HTR-8/SVneo (cell line): Measurements from ENCODE around the gene ADGRD2.
A peak's percentile ranks its signal among the peaks of the same experiment; 100 is the strongest.

Source experiments
- DNase-seq: peaks from one replicate; pipeline ENCODE4 v3.0.0; 2011; ENCODE audit warnings: low spot score, mixed read lengths; ENCODE audit not compliant: insufficient read length
- FAIRE-seq: peaks from 2 replicates; lab custom pipeline; 2011; peaks lifted over from hg19 to GRCh38; lab: Jason Lieb, UNC

ADGRD2 gene

DNA sequence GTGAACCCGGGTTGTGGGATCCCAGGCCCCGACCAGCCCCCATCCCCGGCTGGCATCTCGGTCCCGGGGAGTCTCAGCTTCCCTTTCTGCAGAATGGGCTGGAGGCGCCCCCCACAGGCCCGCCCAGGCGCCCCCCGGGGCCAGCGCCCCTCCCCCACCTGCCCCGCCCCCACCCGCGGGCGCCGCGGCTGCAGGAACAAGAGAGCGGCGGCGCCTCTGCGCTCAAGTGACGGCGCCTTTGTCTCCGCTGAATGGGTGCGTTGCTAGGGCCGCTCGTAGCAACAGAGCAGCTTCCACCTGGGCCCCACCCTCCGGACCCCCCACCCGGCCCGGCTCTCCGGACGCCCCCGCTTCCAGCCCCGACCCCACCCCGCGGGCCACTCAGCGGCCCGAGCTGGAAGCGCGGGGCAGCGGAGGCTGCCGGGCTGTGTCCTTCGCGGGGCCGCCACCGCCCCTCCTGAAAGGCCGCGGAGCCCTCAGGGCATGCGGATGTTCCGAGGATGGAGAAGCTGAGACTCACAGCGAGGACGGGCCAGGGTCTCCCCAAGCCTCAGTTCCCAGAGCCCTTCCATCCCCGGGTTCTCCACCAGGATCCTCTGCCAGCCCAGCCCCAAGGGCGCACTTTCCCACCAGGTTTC is 27.5 kb downstream of the ADGRD2 start:
- FAIRE-seq: no peak
- DNase-seq: no peak

DNA sequence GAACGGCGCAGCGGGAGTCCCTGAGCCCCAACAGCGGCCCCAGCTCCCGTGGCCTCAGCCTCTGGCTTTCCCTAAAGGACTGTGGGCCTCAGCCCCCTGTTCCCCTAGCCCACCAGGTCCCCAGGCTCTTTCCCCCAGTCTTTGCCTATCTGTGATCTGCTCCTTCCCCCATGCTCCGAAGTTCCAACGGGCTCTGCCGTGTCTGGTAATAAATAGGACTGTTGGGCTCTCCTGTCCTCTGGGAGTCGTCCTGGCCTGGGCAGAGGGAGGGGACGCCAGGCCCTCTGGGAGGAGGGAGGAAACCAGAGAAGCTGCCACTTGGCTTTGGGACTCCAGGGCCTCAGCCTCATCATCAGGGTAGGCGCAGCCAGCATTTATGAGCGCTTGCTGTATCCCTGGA is 28.1 kb downstream of the ADGRD2 start:
- FAIRE-seq (no peak), DNase-seq (no peak)

- FAIRE-seq (no peak), DNase-seq (no peak)
Observed at GRCh38 chr9:124479371-124479770, 29.1 kb downstream of the ADGRD2 start.

GRCh38 chr9:124479947-124480620 is 29.8 kb downstream of the ADGRD2 start:
- FAIRE-seq (no peak), DNase-seq (no peak)

GRCh38 chr9:124480621-124480981 is 30.4 kb downstream of the ADGRD2 start:
- FAIRE-seq (no peak), DNase-seq (no peak)

DNA sequence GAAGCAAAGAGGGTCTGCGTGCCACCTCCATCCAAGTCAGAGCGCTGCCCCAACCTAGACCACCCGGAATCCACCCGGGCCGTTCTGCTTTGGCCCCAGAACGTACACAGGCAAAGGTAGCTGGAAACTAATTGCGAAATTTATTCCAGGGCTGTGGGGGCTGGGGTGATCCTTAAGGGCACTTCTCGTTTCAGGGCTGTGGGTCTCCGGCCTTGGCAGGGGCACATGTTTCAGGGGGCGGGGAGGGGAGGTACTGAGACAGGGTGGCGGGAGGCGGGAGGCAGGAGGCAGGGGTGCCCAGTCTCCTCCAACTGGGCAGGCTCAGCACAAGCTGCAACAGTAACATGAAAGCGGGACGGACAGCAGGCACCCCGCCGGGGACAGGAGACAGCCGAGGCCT is 30.9 kb downstream of the ADGRD2 start:
- no peak for FAIRE-seq

GRCh38 chr9:124482431-124483031 is 32.3 kb downstream of the ADGRD2 start:
- FAIRE-seq: no peak
- DNase-seq: no peak

More for the DNA sequence above, 30.9 kb downstream of the ADGRD2 start:
- DNase-seq: no peak

DNA sequence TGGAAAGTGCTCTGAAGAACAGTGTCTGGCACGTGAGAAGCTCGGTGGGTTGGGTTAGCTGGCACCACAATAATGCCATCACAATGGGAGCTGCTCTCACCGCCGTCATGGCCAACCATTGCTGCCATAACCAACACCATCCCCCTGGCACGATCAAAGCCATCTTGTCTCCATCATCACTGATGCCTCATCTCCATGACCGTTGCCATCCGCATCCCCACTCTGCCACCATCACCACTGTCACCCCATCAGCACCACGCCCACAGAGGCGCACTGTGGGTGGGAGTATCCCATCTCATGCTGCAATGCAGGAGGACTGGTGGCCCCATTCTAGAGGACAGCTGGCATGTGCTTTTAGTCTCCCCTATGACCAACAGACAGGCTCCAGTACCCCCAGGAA is 33.2 kb downstream of the ADGRD2 start:
- no peak for DNase-seq
- peak; percentile 9 for FAIRE-seq

GRCh38 chr9:124485201-124485600 is 35.0 kb downstream of the ADGRD2 start:
- FAIRE-seq: no peak

DNA sequence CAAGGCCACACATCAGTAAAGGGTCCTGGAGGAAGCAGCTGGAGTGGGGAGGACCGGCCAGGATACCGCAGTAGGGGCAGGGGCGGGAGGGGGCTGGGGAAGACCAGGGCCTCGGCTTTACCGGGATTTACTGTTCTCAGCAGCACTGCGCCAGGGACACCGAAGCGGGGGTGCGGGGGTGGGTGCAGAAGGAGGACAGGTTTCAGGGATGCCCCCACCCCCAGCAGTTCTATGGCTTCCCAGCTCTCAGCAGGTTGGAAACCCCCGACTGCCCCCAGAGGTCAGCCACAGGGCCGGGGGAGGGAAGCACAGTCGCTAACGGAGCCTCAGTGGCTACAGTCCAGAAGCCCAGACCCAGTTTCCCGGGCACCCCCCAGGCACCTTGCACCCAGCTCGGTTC is 35.7 kb downstream of the ADGRD2 start:
- DNase-seq (no peak), FAIRE-seq (no peak)

More at GRCh38 chr9:124485201-124485600, 35.0 kb downstream of the ADGRD2 start:
- DNase-seq: no peak

DNA sequence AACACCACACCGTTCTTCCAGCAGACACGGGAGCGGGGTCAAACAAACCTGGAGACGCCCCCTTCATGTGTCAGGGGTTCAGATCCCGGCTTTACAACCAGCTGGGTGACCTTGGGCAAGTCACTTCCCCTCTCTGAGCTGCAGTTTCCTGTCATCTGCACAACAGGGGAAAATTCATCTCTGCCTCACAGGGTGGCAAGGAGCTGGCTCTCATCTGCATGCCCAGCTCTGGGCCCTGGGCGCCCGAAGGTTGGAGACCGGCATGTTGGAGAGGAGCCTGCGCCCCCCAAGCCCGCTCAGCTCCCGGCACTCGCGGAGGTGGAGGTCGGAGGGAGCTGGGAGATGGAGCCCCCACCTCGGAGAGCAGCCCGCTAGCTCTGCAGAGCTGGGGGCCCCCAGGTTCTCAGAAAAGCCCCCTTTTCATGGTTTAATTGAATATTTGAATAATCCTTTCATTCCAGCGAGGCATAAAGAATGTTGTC is 36.6 kb downstream of the ADGRD2 start:
- DNase-seq: no peak
- FAIRE-seq: no peak

GRCh38 chr9:124487260-124488182 is 37.3 kb downstream of the ADGRD2 start:
- no peak for FAIRE-seq

GRCh38 chr9:124488641-124489210 is 38.5 kb downstream of the ADGRD2 start:
- FAIRE-seq: no peak
- DNase-seq: no peak

More at GRCh38 chr9:124487260-124488182, 37.3 kb downstream of the ADGRD2 start:
- DNase-seq: no peak

- DNase-seq (no peak), FAIRE-seq (no peak)
Observed at GRCh38 chr9:124489222-124489621, 39.0 kb downstream of the ADGRD2 start.

- FAIRE-seq (no peak), DNase-seq (no peak)
Observed at GRCh38 chr9:124490004-124490403, 39.8 kb downstream of the ADGRD2 start.

GRCh38 chr9:124491049-124491975 is 41.1 kb downstream of the ADGRD2 start:
- peak; percentile 48 for FAIRE-seq
- DNase-seq: no peak

DNA sequence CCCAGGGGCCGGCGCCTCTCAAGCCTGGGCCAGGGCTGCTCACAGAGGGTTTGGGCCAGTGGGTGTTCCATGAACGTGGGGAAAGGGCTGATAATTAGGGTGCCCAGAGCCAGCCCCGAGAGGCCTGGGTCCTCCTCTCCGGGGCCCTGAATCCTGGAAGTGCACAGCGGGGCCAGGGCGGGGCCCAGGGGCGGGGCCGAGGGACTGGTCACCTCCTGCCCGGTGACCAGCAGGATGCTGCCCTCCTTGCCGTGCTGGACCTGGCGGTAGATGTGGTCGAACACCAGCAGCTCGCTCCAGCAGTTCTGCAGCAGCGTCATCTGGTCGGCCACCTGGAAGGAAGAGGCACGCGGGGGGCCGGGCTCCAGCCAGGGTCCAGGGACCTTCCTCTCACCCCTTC is 42.6 kb downstream of the ADGRD2 start:
- FAIRE-seq: no peak
- no peak for DNase-seq

GRCh38 chr9:124493218-124493617 is 43.0 kb downstream of the ADGRD2 start:
- no peak for FAIRE-seq
- DNase-seq: no peak
